Fibroblast of lung (primary cell): ENCODE measurements around the gene SLC34A1. TPM values are rescaled to one million over a fixed set of nuclear protein-coding genes. Genes with fewer than 3 reads are reported as not detected.

Source experiments
- DNase-seq, 2 donors: peaks; one replicate each; pipeline versions ENCODE4 v3.0.0 to v3.0.0-alpha.2; 2010; ENCODE audit warnings: low read depth in 2 of 2
- H2AFZ ChIP-seq: 2 replicates; pipeline ENCODE4 v1.5.1; 2012; ENCODE audit warnings: low read length, control low read depth, inconsistent platforms
- H3K27ac ChIP-seq: 2 replicates; pipeline ENCODE4 v1.5.1; 2011; ENCODE audit warnings: low read length, control low read depth; ENCODE audit not compliant: insufficient read depth
- H3K27me3 ChIP-seq: 2 replicates; pipeline ENCODE4 v1.5.1; 2011; ENCODE audit warnings: mild to moderate bottlenecking, low read length; ENCODE audit not compliant: control insufficient read depth, insufficient read depth
- H3K36me3 ChIP-seq: 2 replicates; pipeline ENCODE4 v1.5.1; 2011; ENCODE audit warnings: low read length; ENCODE audit not compliant: control insufficient read depth, insufficient read depth
- H3K4me1 ChIP-seq: 2 replicates; pipeline ENCODE4 v1.5.1; 2011; ENCODE audit warnings: low read length; ENCODE audit not compliant: control insufficient read depth, insufficient read depth; ENCODE audit errors: extremely low read depth
- H3K4me2 ChIP-seq: 2 replicates; pipeline ENCODE4 v1.5.1; 2011; ENCODE audit warnings: low read length, control low read depth; ENCODE audit not compliant: insufficient read depth; ENCODE audit errors: extremely low read depth
- H3K4me3 ChIP-seq, 4 experiments: fragments of 200-600 bp in 1 of 4; sonication (generic) in 1 of 4; replicated peaks in 1 of 4; 2 replicates each; pipeline ENCODE4 v1.5.1; 2011 to 2016; ENCODE audit warnings: low read length in 4 of 4, low read depth in 3 of 4, mild to moderate bottlenecking in 3 of 4, control low read depth in 2 of 4, inconsistent platforms in 1 of 4, mixed read lengths in 1 of 4; ENCODE audit not compliant: insufficient read depth in 1 of 4; ENCODE audit errors: control extremely low read depth in 1 of 4
- H3K79me2 ChIP-seq: 2 replicates; pipeline ENCODE4 v1.5.1; 2012; ENCODE audit warnings: mild to moderate bottlenecking, low read length, inconsistent platforms; ENCODE audit not compliant: control insufficient read depth, insufficient read depth
- H3K9ac ChIP-seq: 2 replicates; pipeline ENCODE4 v1.5.1; 2011; ENCODE audit warnings: mild to moderate bottlenecking, low read length, control low read depth; ENCODE audit not compliant: insufficient read depth
- H3K9me3 ChIP-seq: 2 replicates; pipeline ENCODE4 v1.5.1; 2012; ENCODE audit warnings: low read depth, low read length; ENCODE audit not compliant: control insufficient read depth, insufficient read depth
- H4K20me1 ChIP-seq: 2 replicates; pipeline ENCODE4 v1.5.1; 2011; ENCODE audit warnings: low read length; ENCODE audit not compliant: control insufficient read depth, insufficient read depth; ENCODE audit errors: extremely low read depth
- EZH2 ChIP-seq: IDR thresholded peaks from 2 replicates; pipeline ENCODE4 v1.5.1; 2012; ENCODE audit warnings: low read length, control low read depth, mild to moderate bottlenecking; ENCODE audit errors: missing control alignments
- polyA plus RNA-seq, 2 donors: library from polyadenylated mRNA; depleted of rRNA in 1 of 2; stranded (reverse) in 1 of 2; unstranded in 1 of 2; fragments of >200 nt; gene quantifications; 2 replicates each; pipeline ENCODE4 v1.2.1, GENCODE V29; 2011 to 2012; ENCODE audit warnings: missing spikeins in 1 of 2
- total RNA-seq: library from RNA; depleted of rRNA; stranded (reverse); fragments of >200 nt; gene quantifications from 2 replicates; pipeline ENCODE4 v1.2.1, GENCODE V29; 2014
- TF ChIP-seq, protein P1 (sequence below), 2 donors: IDR thresholded peaks in 1 of 2; conservative IDR thresholded peaks in 1 of 2; 1 replicate in 1 of 2; 2 replicates in 1 of 2; pipeline ENCODE4 v1.5.1; 2011 to 2012; ENCODE audit warnings: low read length in 2 of 2, control low read depth in 1 of 2, inconsistent platforms in 1 of 2, low read depth in 1 of 2, mild to moderate bottlenecking in 1 of 2

The SLC34A1 gene
- total and polyA plus RNA-seq, 2 donors (not counting 1 experiment from before 2014, with no cell fraction given), result not detected

GRCh38 chr5:177397875-177398390 lies 13.7 kb downstream of the SLC34A1 start:
- Histone ChIP-seq H3K27me3 (peaks cover 46% of the 10 kb centered on the region), H3K4me3 (no peak overlapping the region), H3K4me1 (no peaks in the 10 kb centered on the region), H3K79me2 (no peaks in the 10 kb centered on the region), H2AFZ (no peak overlapping the region), H3K9me3 (no peaks in the 10 kb centered on the region), H3K27ac (no peak overlapping the region), H3K36me3 (no peaks in the 10 kb centered on the region), H4K20me1 (no peaks in the 10 kb centered on the region), H3K9ac (no peak overlapping the region), H3K4me2 (no peak overlapping the region)
- TF ChIP-seq EZH2, result no peak
- TF ChIP-seq, protein P1, sequence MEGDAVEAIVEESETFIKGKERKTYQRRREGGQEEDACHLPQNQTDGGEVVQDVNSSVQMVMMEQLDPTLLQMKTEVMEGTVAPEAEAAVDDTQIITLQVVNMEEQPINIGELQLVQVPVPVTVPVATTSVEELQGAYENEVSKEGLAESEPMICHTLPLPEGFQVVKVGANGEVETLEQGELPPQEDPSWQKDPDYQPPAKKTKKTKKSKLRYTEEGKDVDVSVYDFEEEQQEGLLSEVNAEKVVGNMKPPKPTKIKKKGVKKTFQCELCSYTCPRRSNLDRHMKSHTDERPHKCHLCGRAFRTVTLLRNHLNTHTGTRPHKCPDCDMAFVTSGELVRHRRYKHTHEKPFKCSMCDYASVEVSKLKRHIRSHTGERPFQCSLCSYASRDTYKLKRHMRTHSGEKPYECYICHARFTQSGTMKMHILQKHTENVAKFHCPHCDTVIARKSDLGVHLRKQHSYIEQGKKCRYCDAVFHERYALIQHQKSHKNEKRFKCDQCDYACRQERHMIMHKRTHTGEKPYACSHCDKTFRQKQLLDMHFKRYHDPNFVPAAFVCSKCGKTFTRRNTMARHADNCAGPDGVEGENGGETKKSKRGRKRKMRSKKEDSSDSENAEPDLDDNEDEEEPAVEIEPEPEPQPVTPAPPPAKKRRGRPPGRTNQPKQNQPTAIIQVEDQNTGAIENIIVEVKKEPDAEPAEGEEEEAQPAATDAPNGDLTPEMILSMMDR (conservative IDR thresholded peaks at IDR 0.05 in 1 of 2, IDR thresholded peaks at IDR 0.05 in 1 of 2; ENCODE audit: low read depth in 1 of 2, low read length in 2 of 2), result no peak
- DNase-seq, result no peak

- H3K4me2 ChIP-seq, result peak within 1 kb of the TSS; percentile 5
- no peaks in the 10 kb centered on the region for H3K9me3 ChIP-seq
- no peak within 1 kb of the TSS for H2AFZ ChIP-seq
Observed at GRCh38 chr5:177399997-177400868, 16.0 kb downstream of the SLC34A1 start, which contains the start of gene PFN3. Gene PFN3 (minus strand): TSS chr5:177400661. CDS start chr5:177400576, 85 bp downstream.

More at GRCh38 chr5:177399997-177400868, 16.0 kb downstream of the SLC34A1 start, which contains the start of gene PFN3:
- no peaks in the 10 kb centered on the region for H3K36me3 ChIP-seq
- peaks cover 48% of the 10 kb centered on the region for H3K27me3 ChIP-seq
- H3K4me1 ChIP-seq, result peaks cover 3% of the 10 kb centered on the region
- H3K79me2 ChIP-seq, result no peaks in the 10 kb centered on the region
- H4K20me1 ChIP-seq, result no peaks in the 10 kb centered on the region
- H3K9ac ChIP-seq, result no peak within 1 kb of the TSS
- TF ChIP-seq, protein P1 (conservative IDR thresholded peaks at IDR 0.05 in 1 of 2, IDR thresholded peaks at IDR 0.05 in 1 of 2; ENCODE audit: low read depth in 1 of 2, low read length in 2 of 2), result no peak
- TF ChIP-seq EZH2, result peak; percentile 93
- peak; percentile 32 to 33 for DNase-seq
- no peak within 1 kb of the TSS for H3K27ac ChIP-seq
- H3K4me3 ChIP-seq, result no peak within 1 kb of the TSS
